Stimulated activated CD4-positive, alpha-beta T cell treated with anti-CD3 and anti-CD28 coated beads, Interleukin-15, amount 100 ng/mL, for 1 hour (primary cell): ENCODE results near the gene KYAT1.
A peak's percentile ranks its signal among the peaks of the same experiment; 100 is the strongest.

Experiments used
- DNase-seq, 2 donors: peaks; one replicate each; pipeline ENCODE4 v3.0.0-alpha.2; 2020; ENCODE audit warnings: low read depth in 1 of 2, low spot score in 1 of 2

The KYAT1 gene

GRCh38 chr9:128909859-128910258 lies 28.1 kb upstream of the KYAT1 start:
- DNase-seq = no peak

- no peak for DNase-seq
These were observed 26.6 kb upstream of the KYAT1 start for GRCh38 chr9:128908372-128908771.

- no peak for DNase-seq
These were observed 25.0 kb upstream of the KYAT1 start for GRCh38 chr9:128906741-128907140.

- DNase-seq = no peak
These were observed 24.2 kb upstream of the KYAT1 start for GRCh38 chr9:128905964-128906363.

GRCh38 chr9:128903871-128904620 lies 22.3 kb upstream of the KYAT1 start:
- DNase-seq = no peak

- no peak for DNase-seq
These were observed 21.3 kb upstream of the KYAT1 start for GRCh38 chr9:128903079-128903461.

GRCh38 chr9:128902351-128903078 lies 20.8 kb upstream of the KYAT1 start:
- DNase-seq = peak; percentile 69 to 76

GRCh38 chr9:128901822-128902221 lies 20.1 kb upstream of the KYAT1 start:
- no peak for DNase-seq

- no peak for DNase-seq
These were observed 19.6 kb upstream of the KYAT1 start for GRCh38 chr9:128901379-128901778.

- DNase-seq = no peak
These were observed 18.0 kb upstream of the KYAT1 start for GRCh38 chr9:128899566-128900322.

GRCh38 chr9:128898845-128899565 lies 17.3 kb upstream of the KYAT1 start:
- no peak for DNase-seq

GRCh38 chr9:128898382-128898781 lies 16.6 kb upstream of the KYAT1 start:
- DNase-seq = no peak

- no peak for DNase-seq
These were observed 13.8 kb upstream of the KYAT1 start for GRCh38 chr9:128895556-128895955.

GRCh38 chr9:128894764-128895163 lies 13.0 kb upstream of the KYAT1 start:
- DNase-seq = no peak

- no peak for DNase-seq
These were observed 11.6 kb upstream of the KYAT1 start for GRCh38 chr9:128893354-128893753.

- DNase-seq = no peak
These were observed 10.6 kb upstream of the KYAT1 start for GRCh38 chr9:128892221-128892921.

- no peak for DNase-seq
These were observed 9.8 kb upstream of the KYAT1 start for GRCh38 chr9:128891321-128892220.

GRCh38 chr9:128887914-128888350 lies 6.2 kb upstream of the KYAT1 start:
- DNase-seq = no peak

GRCh38 chr9:128887049-128887448 lies 5.3 kb upstream of the KYAT1 start:
- no peak for DNase-seq
